GM12892 (cell line): Measurements from ENCODE around the gene RRP1B.

Experiments used
- POLR2A ChIP-seq: IDR thresholded peaks from 2 replicates; pipeline ENCODE4 v1.6.1; 2011; ENCODE audit warnings: low read depth, low read length, control low read depth
- POLR2AphosphoS5 ChIP-seq: IDR thresholded peaks from 2 replicates; pipeline ENCODE4 v1.6.1; 2011; ENCODE audit warnings: low read depth, low read length, control low read depth
- TAF1 ChIP-seq: IDR thresholded peaks from 2 replicates; pipeline ENCODE4 v1.6.1; 2011; ENCODE audit warnings: low read depth, mild to moderate bottlenecking, control low read depth, low read length, borderline replicate concordance

GRCh38 chr21:43686811-43687565 lies 27.6 kb downstream of the RRP1B start:
- TF ChIP-seq POLR2A = no peak
- TF ChIP-seq POLR2AphosphoS5 = no peak
- no peak for TF ChIP-seq TAF1
